Nucleus accumbens (tissue), 56 donors: Measurements from ENCODE around the gene EPHX1.
A peak's percentile ranks its signal among the peaks of the same experiment; 100 is the strongest.

Experiments
- DNase-seq, 56 donors: peaks; one replicate each; lab custom pipeline; 2025; lab: John Stamatoyannopoulos, UW

The EPHX1 gene

DNA sequence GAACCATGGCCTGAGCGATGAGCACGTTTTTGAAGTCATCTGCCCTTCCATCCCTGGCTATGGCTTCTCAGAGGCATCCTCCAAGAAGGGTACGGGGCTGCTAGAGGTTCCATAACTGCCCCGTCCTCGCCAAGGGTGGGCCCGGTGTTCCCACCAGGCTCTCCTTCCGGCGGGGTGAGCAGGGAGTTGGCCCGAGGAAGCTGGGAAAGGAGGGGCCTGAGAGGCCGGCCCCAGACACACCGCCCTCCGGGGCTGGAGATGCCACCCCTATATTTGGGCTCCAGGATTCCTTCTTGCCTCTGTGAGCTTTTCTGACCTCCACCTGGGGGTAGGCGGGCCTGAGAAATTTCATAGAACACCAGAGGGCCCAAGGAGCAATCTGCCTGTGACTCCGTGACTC is 28.9 kb downstream of the EPHX1 start:
- DNase-seq: no peak

DNA sequence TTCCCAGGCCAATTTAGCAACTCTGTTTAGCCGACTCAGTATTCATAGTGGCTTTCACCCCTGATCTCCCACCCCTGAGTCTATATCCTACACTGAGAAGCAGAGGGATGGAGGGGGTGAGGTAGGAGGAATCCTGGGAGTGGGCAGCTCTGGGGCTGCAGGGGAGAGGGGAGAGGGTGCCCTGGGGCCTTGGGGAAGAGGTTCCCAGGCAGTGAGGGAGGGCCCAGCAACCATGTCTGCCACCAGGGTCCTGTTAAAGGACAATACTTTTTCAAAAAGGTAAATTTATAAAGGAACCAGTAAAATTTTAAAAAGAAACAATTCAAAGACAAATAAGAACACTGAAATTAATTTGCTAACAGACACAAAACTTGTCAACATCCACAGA is 30.3 kb downstream of the EPHX1 start:
- no peak for DNase-seq

- DNase-seq: no peak
These were observed 30.8 kb downstream of the EPHX1 start for GRCh38 chr1:225840713-225841112.

GRCh38 chr1:225842074-225842473 is 32.1 kb downstream of the EPHX1 start:
- no peak for DNase-seq

- DNase-seq: no peak
These were observed 33.0 kb downstream of the EPHX1 start for GRCh38 chr1:225842788-225843425.

GRCh38 chr1:225843426-225843795 is 33.5 kb downstream of the EPHX1 start:
- no peak for DNase-seq

DNA sequence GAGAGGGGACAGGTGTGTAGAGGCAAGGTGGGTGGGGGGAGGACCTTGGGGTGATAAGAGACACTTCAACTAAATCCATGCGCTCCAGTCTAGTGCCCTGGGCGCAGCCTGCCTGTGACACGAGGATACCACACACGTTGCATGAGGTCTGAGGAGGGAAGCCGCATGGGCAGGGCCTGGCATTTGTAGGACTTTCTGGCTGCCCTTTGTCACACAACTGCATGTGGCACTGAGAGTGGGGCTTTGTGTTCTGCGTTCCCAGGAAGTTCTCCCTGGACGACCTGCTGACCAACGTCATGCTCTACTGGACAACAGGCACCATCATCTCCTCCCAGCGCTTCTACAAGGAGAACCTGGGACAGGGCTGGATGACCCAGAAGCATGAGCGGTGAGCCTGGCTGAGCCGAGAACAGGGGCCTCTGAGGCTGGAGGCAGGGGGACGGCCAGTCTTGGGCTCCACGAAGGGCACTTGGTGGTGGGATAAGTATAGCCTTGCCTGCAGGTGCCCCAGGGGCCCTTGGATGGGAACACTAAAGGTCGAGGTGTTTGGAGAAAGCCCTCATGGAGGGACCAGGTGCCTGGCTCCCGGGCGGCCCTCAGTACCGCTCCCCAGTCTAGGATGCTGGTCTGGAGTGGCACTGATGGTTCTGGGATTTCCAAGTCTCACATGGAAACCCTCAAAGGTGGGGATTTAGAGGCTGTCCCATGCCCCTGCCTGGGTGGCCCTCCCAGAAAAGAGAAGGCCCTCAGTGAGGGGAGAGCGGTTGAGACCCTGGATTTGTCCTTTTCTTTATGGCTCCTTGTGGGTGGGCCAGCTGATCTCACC is 34.5 kb downstream of the EPHX1 start:
- peak in 4 of 56 donors; percentile 25 to 41 (median 29) for DNase-seq

- DNase-seq: no peak
These were observed 35.2 kb downstream of the EPHX1 start for GRCh38 chr1:225845097-225845496.

DNA sequence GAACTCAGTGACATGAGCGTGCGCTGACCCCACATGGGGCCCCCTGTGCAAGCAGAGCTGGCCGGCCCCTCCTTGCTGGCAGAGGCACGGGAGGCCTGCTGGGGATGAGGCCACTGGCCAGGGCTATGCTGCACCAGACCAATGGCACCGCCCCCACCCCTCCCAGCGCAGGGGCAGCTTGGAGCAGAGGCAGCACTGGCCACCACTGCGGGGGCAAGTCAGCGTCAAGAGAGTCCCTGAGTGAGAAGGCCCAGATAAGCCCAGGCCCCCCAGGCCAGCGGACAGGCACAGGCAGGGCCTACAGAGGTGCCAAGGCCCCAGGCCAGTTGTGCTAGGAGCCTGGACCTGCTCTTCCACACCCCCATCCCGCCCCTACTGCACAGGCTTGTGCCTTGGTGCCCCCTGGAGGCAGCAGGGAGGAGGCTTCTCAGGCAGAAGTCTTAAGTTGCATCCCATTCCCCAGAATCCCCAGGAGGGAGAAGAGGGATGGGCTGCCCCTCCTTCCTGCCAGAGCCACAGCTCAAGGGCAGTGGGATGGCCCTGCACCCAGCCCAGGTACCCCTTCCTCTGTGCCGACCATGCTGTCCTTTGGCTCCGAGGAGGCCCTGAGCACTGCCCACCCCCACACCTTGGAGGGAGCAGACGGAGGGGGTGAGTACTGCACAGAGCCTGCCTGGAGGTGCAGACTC is 35.8 kb downstream of the EPHX1 start:
- DNase-seq: peak in 34 of 56 donors; percentile 15 to 75 (median 36)

DNA sequence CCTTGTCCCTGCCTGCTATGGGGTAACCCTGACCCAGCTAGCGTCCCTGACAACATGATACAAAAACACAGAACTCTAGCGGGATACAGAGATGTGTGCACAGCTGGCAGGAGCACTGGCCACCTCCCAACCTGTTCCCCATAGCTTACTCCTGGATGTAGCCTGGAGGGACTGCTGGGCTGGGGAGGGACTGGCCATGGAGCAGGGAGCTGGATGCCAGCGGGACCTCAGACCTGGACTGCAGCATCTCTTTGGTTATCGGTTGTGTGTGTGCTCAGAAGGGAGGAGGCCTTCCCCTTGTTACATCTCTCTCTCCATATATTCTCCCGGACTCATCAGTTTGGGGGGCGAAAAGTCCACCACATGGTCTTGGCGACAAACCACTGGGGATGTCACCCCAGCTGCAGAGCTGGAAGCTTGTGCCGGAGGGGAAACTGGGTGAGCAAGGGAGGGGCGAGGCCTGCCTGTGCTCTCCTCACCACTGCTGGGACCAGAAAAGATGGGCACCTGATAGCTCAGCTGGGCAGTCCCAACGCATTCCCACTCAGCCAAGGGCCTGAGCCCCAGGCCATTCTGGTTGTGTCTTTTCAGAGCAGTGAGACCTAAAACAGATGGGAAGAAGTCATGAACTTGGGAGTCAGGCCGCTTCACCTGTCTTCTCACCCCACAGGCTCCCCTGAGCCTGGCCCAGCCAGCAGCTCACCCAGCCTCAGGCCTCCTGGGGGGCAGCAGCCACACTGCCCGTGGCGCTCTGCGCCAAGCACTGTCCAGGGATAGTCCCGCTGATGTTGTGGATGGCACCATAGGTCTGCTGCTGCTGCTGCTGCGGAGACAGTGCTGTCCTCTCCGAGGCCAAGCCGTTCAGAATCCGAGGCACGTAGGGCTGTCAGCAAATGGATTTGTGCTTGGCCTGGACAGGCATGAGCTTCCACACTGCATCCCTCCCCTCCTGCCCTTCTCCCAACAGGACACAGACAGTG is 36.7 kb downstream of the EPHX1 start:
- peak in 2 of 56 donors; percentile 8 to 55 for DNase-seq

DNA sequence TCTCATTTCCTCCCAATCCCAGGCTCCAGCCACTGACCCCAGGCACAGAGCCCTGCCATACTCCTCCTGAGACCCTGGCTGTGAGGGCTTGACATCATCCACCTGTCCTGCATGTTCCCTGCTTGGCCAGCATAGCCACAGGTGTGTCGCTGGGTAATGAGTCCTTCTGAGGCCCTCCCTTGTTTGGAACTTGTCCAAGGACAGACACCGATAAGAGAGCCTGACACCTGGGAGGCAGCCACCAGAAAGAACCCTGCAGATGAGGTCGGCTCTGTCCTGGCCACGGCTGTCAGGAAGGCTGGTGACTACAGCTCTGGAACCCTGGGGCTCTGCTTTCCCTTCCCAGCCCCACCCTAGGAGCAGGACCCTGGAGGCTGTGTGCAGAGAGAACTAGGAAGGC is 37.7 kb downstream of the EPHX1 start:
- no peak for DNase-seq

- peak in 43 of 56 donors; percentile 25 to 87 (median 63) for DNase-seq
These were observed 38.4 kb downstream of the EPHX1 start for GRCh38 chr1:225848030-225848955.

- DNase-seq: peak in 14 of 56 donors; percentile 8 to 48 (median 31)
These were observed 40.0 kb downstream of the EPHX1 start for GRCh38 chr1:225849925-225850324.

DNA sequence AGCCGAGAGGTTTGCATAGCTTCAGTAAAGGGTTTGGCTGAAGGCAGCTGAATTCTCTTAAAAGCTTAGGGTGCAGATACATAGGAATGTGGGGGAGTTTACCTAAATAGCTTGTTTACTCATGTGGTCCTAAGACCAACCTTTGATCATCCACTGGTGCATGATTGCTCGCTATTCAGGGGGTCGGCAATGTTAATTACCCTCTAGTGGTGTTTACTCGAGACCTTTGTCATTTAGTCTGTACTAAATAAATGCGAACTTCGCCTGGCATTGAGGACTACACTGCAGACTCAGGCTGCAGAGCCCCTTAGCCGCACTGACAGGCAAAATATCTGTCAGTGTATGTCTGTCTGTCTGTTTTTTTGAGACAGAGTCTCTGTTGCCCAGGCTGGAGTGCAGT is 40.4 kb downstream of the EPHX1 start:
- DNase-seq: no peak

DNA sequence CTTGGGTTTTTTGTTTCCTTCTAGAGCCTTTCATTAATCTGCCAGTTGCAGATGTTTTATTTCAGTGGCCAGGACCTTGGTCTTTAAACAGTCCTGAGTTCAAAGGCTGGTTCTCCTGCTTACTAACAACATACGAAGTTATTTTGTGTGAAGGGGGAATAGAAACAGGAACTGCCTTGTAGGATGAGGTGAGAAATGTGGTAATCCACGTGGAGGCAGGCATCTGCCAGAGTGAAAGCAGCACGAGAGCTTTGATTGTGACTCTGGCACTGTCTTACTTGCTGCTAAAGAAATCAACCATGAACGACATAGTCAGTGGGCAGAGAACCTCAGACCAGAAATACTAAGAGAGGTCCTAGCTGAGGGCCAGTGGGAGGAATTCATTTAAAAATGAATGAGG is 41.9 kb downstream of the EPHX1 start:
- DNase-seq: no peak

DNA sequence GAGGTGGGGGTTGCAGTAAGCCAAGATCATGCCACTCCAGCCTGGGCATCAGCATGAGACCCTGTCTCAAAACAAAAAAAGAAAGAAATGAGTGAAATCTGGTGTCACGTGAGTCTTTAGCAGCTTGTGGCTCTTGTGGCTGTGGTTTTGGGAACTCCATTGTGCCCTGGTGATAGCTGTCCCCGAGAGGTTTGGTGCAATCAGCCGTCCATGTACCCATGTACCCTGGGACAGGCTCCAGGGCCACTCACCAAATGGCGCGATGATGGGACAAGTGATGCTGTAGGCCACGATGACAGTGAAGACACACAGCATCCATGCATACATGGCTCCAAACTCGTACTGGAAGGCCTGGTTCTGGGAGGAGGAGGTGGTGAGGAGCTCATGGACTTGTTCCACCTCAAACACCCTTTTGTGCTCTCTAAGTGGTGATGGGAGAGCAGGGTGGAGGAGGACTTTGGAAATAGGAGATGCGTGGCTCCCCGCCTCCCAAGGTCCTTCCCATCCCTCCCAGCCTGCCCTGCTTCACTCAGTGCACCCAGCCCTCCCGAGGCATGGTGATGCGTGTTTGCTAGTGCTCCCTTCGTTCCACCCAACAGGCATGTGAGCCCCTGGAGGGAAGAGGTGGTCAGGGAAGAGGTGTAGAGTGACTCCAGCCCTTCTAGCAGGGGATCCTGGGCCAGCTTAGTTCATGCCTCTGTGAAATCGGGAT is 42.6 kb downstream of the EPHX1 start:
- DNase-seq: no peak

DNA sequence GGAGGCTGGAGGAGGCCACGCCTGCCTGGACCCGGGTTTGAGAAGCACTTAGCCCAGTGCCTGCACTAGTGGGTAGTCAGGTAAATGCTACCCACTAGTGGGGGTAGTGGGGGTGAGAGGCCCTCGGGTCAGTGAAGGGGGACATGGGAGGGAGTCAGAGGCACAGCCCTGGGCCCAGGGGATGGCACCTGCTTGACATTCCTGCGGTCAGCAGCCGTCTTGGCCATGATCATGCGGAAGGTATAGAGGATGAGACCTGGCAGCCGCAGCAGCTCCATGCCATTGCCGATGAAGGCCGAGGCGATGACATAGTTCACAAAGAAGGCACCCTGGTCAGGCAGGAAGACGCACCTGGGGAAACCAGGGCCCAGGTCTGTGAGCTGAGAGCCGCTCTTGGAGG is 43.5 kb downstream of the EPHX1 start:
- no peak for DNase-seq

DNA sequence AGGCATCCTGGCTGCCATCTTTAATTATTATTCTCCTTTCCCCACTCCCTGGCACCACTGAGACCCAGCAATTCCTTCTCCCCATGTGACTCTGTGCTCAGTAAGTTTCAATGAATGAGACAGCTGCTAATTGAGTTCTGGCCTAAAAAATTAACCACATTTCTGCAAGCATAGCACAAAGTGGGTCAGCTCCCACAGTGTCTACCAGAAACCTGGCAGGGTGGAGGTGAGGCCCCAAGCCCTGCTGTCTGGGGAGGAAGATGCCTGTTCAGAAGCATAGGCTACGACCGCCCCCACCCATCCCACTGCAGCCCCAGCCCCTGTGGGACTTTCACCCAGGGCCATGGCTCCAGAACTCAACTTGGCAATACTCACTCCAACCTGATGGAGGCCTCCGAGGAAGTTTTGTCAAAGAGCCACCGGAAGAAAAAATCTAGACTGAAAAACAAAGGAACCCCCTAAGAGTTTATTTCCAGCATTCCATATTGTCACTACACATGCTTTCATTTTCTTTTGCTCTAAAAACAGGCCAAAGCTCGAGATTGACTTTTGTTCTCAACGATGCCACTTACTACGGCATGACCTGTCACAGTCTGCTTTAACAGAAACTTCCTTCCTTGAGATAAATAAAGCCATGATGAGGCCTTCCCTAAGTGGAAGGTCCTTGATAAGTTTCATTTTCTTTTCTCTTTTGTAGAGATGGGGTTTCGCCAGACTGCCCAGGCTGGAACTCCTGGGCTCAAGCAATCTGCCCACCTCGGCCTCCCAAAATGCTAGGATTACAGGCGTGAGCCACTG is 45.8 kb downstream of the EPHX1 start:
- DNase-seq: peak in 4 of 56 donors; percentile 20 to 29 (median 24)
